ENCODE measurements around the gene TDRD10.

GRCh38 chr1:154578058-154578418 is 76.0 kb downstream of the TDRD10 start:
- TF ChIP-seq CTCF (conservative IDR thresholded peaks at IDR 0.05 in 1 of 2, IDR thresholded peaks at IDR 0.05 in 1 of 2; ENCODE audit: low read depth in 1 of 2, low read length in 2 of 2) (no peak), EZH2 (IDR thresholded peaks at IDR 0.05; ENCODE audit: low read length, missing control alignments) (no peak)

Measured in fibroblast of lung (primary cell).